K562 (cell line): ENCODE data around the gene ZMYND8. TPM values are rescaled to one million over a fixed set of nuclear protein-coding genes. Genes with fewer than 3 reads are reported as not detected.

ENCODE experiments used
- ATAC-seq: fragments of 200-7000 bp; cut with Tn5 transposase; 3 replicates; pipeline ENCODE4 v1.9.1; 2020; ENCODE audit warnings: moderate library complexity
- BruUV-seq: library from RNA; stranded (reverse); fragments of 400-500 nt; replicated peaks from 2 replicates; lab custom pipeline; 2021; lab: Mats Ljungman, UMichigan
- CTCF ChIA-PET: fragments of 300-600 bp; formaldehyde crosslinking; extraction: SDS; loops from one replicate; lab custom pipeline; 2021; ENCODE audit warnings: low intra/inter-chr PET ratio; lab: Yijun Ruan, JAX
- POLR2A ChIA-PET: fragments of 300-600, 350-650 bp; sonication (Branson Sonifier 250); formaldehyde crosslinking; extraction: SDS; loops from one replicate; lab custom pipeline; 2021; ENCODE audit warnings: antibody characterized with exemption, inconsistent platforms; lab: Yijun Ruan, JAX
- DNase-seq, 4 experiments: peaks; one replicate each; pipeline versions ENCODE4 v3.0.0 to v3.0.0-alpha.2; 2011 to 2018; ENCODE audit warnings: low spot score in 3 of 4, mixed read lengths in 3 of 4; ENCODE audit errors: extremely low read depth in 1 of 4
- FAIRE-seq: peaks from 2 replicates; lab custom pipeline; 2011; peaks lifted over from hg19 to GRCh38; lab: Jason Lieb, UNC
- H2AFZ ChIP-seq: 2 replicates; pipeline ENCODE4 v1.6.0; 2011; ENCODE audit warnings: low read depth, low read length, control low read depth, inconsistent platforms
- H3K27ac ChIP-seq: fragments of 200-600 bp; 3 replicates; pipeline ENCODE4 v1.8.0; 2011; ENCODE audit warnings: low read depth, mild to moderate bottlenecking, control low read depth, inconsistent platforms, low read length, moderate library complexity, mixed read lengths; ENCODE audit errors: extremely low read depth
- H3K27me3 ChIP-seq, 2 experiments: fragments of 300-600 bp in 1 of 2; 2 replicates in 1 of 2; 3 replicates in 1 of 2; pipeline versions ENCODE4 v1.6.0 to v1.8.0; 2011; ENCODE audit warnings: inconsistent platforms in 2 of 2, low read length in 2 of 2, mild to moderate bottlenecking in 1 of 2, mixed read lengths in 1 of 2, moderate library complexity in 1 of 2; ENCODE audit not compliant: control insufficient read depth in 2 of 2, insufficient read depth in 2 of 2
- H3K36me3 ChIP-seq: fragments of 300-600 bp; 3 replicates; pipeline ENCODE4 v1.8.0; 2011; ENCODE audit warnings: mild to moderate bottlenecking, low read length, inconsistent platforms; ENCODE audit not compliant: control insufficient read depth, insufficient read depth
- H3K4me1 ChIP-seq, 2 experiments: fragments of 200-600 bp in 1 of 2; replicated peaks in 1 of 2; 2 replicates in 1 of 2; 3 replicates in 1 of 2; pipeline versions ENCODE4 v1.5.1 to v1.8.0; 2011; ENCODE audit warnings: inconsistent platforms in 2 of 2, low read length in 2 of 2, mild to moderate bottlenecking in 1 of 2, mixed read lengths in 1 of 2, moderate library complexity in 1 of 2; ENCODE audit not compliant: control insufficient read depth in 2 of 2, insufficient read depth in 2 of 2
- H3K4me2 ChIP-seq: 2 replicates; pipeline ENCODE4 v1.6.1; 2011; ENCODE audit warnings: low read length, control low read depth, inconsistent platforms, mixed read lengths; ENCODE audit not compliant: insufficient read depth
- H3K4me3 ChIP-seq: fragments of 200-600 bp; sonication (generic), shearing (Covaris generic); 2 replicates; pipeline ENCODE4 v1.5.1; 2016; ENCODE audit warnings: control low read depth, inconsistent platforms
- H3K79me2 ChIP-seq: fragments of 200-600 bp; 3 replicates; pipeline ENCODE4 v1.8.0; 2011; ENCODE audit warnings: low read length, inconsistent platforms; ENCODE audit not compliant: control insufficient read depth, insufficient read depth
- H3K9ac ChIP-seq, 2 experiments: 2 replicates each; pipeline versions ENCODE4 v1.6.0 to v1.6.1; 2011; ENCODE audit warnings: low read depth in 2 of 2, low read length in 2 of 2, control low read depth in 1 of 2, inconsistent platforms in 1 of 2, mild to moderate bottlenecking in 1 of 2, mixed read lengths in 1 of 2; ENCODE audit not compliant: insufficient read depth in 1 of 2
- H3K9me1 ChIP-seq: one replicate; pipeline ENCODE4 v1.6.0; 2011; ENCODE audit warnings: inconsistent platforms, mild to moderate bottlenecking, low read length, moderate library complexity; ENCODE audit not compliant: control insufficient read depth, insufficient read depth
- H3K9me3 ChIP-seq: replicated peaks from 2 replicates; pipeline ENCODE4 v1.5.1; 2011; ENCODE audit warnings: low read depth, low read length, inconsistent platforms; ENCODE audit not compliant: control insufficient read depth, insufficient read depth
- H4K20me1 ChIP-seq: replicated peaks from 2 replicates; pipeline ENCODE4 v1.6.1; 2011; ENCODE audit warnings: low read length, inconsistent platforms, mixed read lengths; ENCODE audit not compliant: control insufficient read depth, insufficient read depth
- ZBTB11 ChIP-seq, 3 experiments: fragments of 200-800 bp in 1 of 3; fragments of 250-450 bp in 1 of 3; fragments of 450-650 bp in 1 of 3; sonication (Bioruptor Pico) in 1 of 3; sonication (Bioruptor generic) in 1 of 3; formaldehyde crosslinking in 1 of 3; IDR thresholded peaks; 2 replicates each; pipeline versions ENCODE4 v1.6.1 to v1.8.0; 2016 to 2022; ENCODE audit warnings: mild to moderate bottlenecking in 2 of 3, missing genetic modification characterization in 2 of 3, missing compliant biosample characterization in 1 of 3, moderate library complexity in 1 of 3
- WGBS: fragments of 100-300 bp; shearing (Covaris generic); methylation state at CpG from one replicate; pipeline ENCODE4 v1.1.6; 2016; ENCODE audit warnings: low coverage, mixed read lengths; ENCODE audit not compliant: insufficient coverage; ENCODE audit errors: missing lambda C conversion rate; 5-methylcytosine and 5-hydroxymethylcytosine counted together
- in situ Hi-C: fragments of 300-500 bp; cut with MboI; formaldehyde crosslinking; loops from 4 replicates; pipeline ENCODE4 v1.15.0; 2018; ENCODE audit warnings: inconsistent platforms, mixed read lengths
- intact Hi-C: fragments of 100-400 bp; cut with micrococcal nuclease; formaldehyde crosslinking; loops from 2 replicates; pipeline ENCODE4 v1.14.2; 2022
- polyA plus RNA-seq, 8 experiments: library from polyadenylated mRNA; depleted of rRNA in 4 of 8; stranded (reverse) in 5 of 8; unstranded in 3 of 8; fragments of >200 nt; fragmentation: Nextera tagmentation in 2 of 8; fragmentation: Illumina TruSeq in 1 of 8; extraction: Ambion mirVana in 2 of 8; extraction: Trizol in 1 of 8; gene quantifications; 2 replicates each; pipeline versions ENCODE4 v1.2.1 to v1.2.3, GENCODE V29; 2011 to 2014; ENCODE audit warnings: inconsistent platforms in 1 of 8, missing spikeins in 1 of 8
- total RNA-seq, 7 experiments: library from RNA; depleted of rRNA in 6 of 7; stranded (reverse); fragments of >200 nt in 6 of 7; fragmentation: Illumina TruSeq in 2 of 7; extraction: Trizol in 2 of 7; gene quantifications; 2 replicates each; pipeline versions ENCODE4 v1.2.1 to v1.2.3, GENCODE V29; 2011 to 2021; ENCODE audit warnings: low replicate concordance in 1 of 7
- TF ChIP-seq, protein P1 (sequence below): fragments of 200-800 bp; sonication (Bioruptor generic); IDR thresholded peaks from 2 replicates; pipeline ENCODE4 v1.6.1; 2016; ENCODE audit warnings: missing genetic modification characterization, missing compliant biosample characterization

ZMYND8 gene
- total and polyA plus RNA-seq, 9 of the 15 experiments (the other 6 are each of a cell fraction or from before 2014, with no cell fraction given): 31.8 to 148 (median 71.9) TPM

DNA sequence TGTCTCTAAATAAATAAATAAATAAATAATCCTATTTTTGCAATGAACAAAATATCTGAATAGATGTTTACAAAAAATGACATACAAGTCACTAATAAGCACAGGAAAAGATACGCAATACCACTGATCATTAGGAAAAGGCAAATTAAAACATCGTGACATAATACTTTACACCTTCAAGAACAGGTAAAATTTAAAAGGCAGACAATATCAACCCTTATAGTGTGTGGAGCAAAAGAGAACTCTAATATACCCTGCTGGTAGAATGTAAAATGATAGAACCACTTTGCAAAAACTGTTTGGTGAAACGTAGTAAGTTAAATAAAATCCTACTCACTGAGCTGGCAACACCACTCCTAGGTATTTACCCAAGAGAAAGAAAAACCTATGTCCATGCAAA, 67.4 kb downstream of the ZMYND8 start:
- Histone ChIP-seq H3K79me2 (peaks cover 81% of the 10 kb centered on the region), H3K4me3 (no peak overlapping the region), H3K9me1 (no peaks in the 10 kb centered on the region), H3K27me3 (no peaks in the 10 kb centered on the region), H4K20me1 (peaks cover 3% of the 10 kb centered on the region; the same call in 1 of the 2 replicates), H3K27ac (no peak overlapping the region), H2AFZ (no peak overlapping the region), H3K9ac (no peak overlapping the region), H3K4me2 (no peak overlapping the region), H3K36me3 (peaks cover 96% of the 10 kb centered on the region), H3K4me1 (no peaks in the 10 kb centered on the region), H3K9me3 (no peaks in the 10 kb centered on the region)
- FAIRE-seq: no peak
- intact Hi-C loops: no loop called here
- TF ChIP-seq, protein P1, sequence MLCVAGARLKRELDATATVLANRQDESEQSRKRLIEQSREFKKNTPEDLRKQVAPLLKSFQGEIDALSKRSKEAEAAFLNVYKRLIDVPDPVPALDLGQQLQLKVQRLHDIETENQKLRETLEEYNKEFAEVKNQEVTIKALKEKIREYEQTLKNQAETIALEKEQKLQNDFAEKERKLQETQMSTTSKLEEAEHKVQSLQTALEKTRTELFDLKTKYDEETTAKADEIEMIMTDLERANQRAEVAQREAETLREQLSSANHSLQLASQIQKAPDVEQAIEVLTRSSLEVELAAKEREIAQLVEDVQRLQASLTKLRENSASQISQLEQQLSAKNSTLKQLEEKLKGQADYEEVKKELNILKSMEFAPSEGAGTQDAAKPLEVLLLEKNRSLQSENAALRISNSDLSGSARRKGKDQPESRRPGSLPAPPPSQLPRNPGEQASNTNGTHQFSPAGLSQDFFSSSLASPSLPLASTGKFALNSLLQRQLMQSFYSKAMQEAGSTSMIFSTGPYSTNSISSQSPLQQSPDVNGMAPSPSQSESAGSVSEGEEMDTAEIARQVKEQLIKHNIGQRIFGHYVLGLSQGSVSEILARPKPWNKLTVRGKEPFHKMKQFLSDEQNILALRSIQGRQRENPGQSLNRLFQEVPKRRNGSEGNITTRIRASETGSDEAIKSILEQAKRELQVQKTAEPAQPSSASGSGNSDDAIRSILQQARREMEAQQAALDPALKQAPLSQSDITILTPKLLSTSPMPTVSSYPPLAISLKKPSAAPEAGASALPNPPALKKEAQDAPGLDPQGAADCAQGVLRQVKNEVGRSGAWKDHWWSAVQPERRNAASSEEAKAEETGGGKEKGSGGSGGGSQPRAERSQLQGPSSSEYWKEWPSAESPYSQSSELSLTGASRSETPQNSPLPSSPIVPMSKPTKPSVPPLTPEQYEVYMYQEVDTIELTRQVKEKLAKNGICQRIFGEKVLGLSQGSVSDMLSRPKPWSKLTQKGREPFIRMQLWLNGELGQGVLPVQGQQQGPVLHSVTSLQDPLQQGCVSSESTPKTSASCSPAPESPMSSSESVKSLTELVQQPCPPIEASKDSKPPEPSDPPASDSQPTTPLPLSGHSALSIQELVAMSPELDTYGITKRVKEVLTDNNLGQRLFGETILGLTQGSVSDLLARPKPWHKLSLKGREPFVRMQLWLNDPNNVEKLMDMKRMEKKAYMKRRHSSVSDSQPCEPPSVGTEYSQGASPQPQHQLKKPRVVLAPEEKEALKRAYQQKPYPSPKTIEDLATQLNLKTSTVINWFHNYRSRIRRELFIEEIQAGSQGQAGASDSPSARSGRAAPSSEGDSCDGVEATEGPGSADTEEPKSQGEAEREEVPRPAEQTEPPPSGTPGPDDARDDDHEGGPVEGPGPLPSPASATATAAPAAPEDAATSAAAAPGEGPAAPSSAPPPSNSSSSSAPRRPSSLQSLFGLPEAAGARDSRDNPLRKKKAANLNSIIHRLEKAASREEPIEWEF: no peak
- TF ChIP-seq ZBTB11 (CRISPR knock-in tag; IDR thresholded peaks at IDR 0.05): 0 out of 6 replicates have a peak, but pooled peaks of 1 of the 3 experiments have one; percentile 13
- no TSS peak for BruUV-seq
- no peak for ATAC-seq
- ChIA-PET POLR2A (interaction anchor here (0.7 to 1.7 kb wide), 3 partner anchors 8 to 124 kb away, joined by 3 to 5 read pairs (median 3); no protein-coding TSS in a partner anchor), CTCF (no interaction called here)
- 98% methylated on average over 3 of the region's 3 CpGs for WGBS
- DNase-seq: no peak
- in situ Hi-C loops: loop anchor here (10.0 kb wide), 1 partner anchor 316 kb away; no protein-coding TSS in a partner anchor
